Parathyroid adenoma (tissue), 2 donors: ENCODE data around the gene CSNK2A1.

ENCODE experiments used
- H2AFZ ChIP-seq: fragments of 300-600 bp; sonication (generic); one replicate; pipeline ENCODE4 v1.7.0; 2017; ENCODE audit warnings: antibody characterized with exemption, mild to moderate bottlenecking
- H3K27ac ChIP-seq: fragments of 300-600 bp; sonication (generic); one replicate; pipeline ENCODE4 v1.7.0; 2017
- H3K27me3 ChIP-seq: fragments of 300-600 bp; sonication (generic); one replicate; pipeline ENCODE4 v1.7.0; 2017; ENCODE audit warnings: low read length; ENCODE audit not compliant: control insufficient read depth, insufficient read depth
- H3K36me3 ChIP-seq: fragments of 300-600 bp; sonication (generic); one replicate; pipeline ENCODE4 v1.7.0; 2017; ENCODE audit warnings: low read length; ENCODE audit not compliant: control insufficient read depth, insufficient read depth
- H3K4me1 ChIP-seq: fragments of 300-600 bp; sonication (generic); one replicate; pipeline ENCODE4 v1.7.0; 2017; ENCODE audit warnings: control low read depth
- H3K4me2 ChIP-seq: fragments of 300-600 bp; sonication (generic); one replicate; pipeline ENCODE4 v1.7.0; 2017; ENCODE audit warnings: low read length
- H3K4me3 ChIP-seq: fragments of 300-600 bp; sonication (generic); one replicate; pipeline ENCODE4 v1.7.0; 2017; ENCODE audit warnings: low read depth, low read length
- H3K79me2 ChIP-seq: fragments of 300-600 bp; sonication (generic); one replicate; pipeline ENCODE4 v1.7.0; 2017; ENCODE audit warnings: control low read depth
- H3K9ac ChIP-seq: fragments of 300-600 bp; sonication (generic); one replicate; pipeline ENCODE4 v1.7.0; 2017; ENCODE audit warnings: mild to moderate bottlenecking
- H3K9me3 ChIP-seq: fragments of 300-600 bp; sonication (generic); one replicate; pipeline ENCODE4 v1.7.0; 2017; ENCODE audit warnings: low read length; ENCODE audit not compliant: control insufficient read depth
- CTCF ChIP-seq: fragments of 300-600 bp; sonication (generic); IDR thresholded peaks from one replicate; pipeline ENCODE4 v1.7.0; 2017; ENCODE audit warnings: antibody characterized with exemption, mild to moderate bottlenecking
- donor health status: primary hyperparathyroidism.

Gene CSNK2A1

GRCh38 chr20:481167-481566 lies 62.4 kb downstream of the CSNK2A1 start:
- Histone ChIP-seq H3K27ac (no peak overlapping the region), H3K4me2 (no peak overlapping the region), H3K79me2 (no peaks in the 10 kb centered on the region), H3K4me3 (no peak overlapping the region), H3K36me3 (no peaks in the 10 kb centered on the region), H3K27me3 (no peaks in the 10 kb centered on the region), H3K9ac (no peak overlapping the region), H2AFZ (no peak overlapping the region), H3K4me1 (no peaks in the 10 kb centered on the region), H3K9me3 (no peaks in the 10 kb centered on the region)
- no peak for TF ChIP-seq CTCF

GRCh38 chr20:480044-480443 lies 63.5 kb downstream of the CSNK2A1 start:
- H3K4me2 ChIP-seq, result no peak overlapping the region
- H3K4me1 ChIP-seq, result no peaks in the 10 kb centered on the region
- H3K27me3 ChIP-seq, result no peaks in the 10 kb centered on the region
- H2AFZ ChIP-seq, result no peak overlapping the region
- no peak overlapping the region for H3K9ac ChIP-seq
- no peaks in the 10 kb centered on the region for H3K36me3 ChIP-seq
- H3K27ac ChIP-seq, result no peak overlapping the region
- no peak overlapping the region for H3K4me3 ChIP-seq
- no peak for TF ChIP-seq CTCF
- no peaks in the 10 kb centered on the region for H3K79me2 ChIP-seq
- no peaks in the 10 kb centered on the region for H3K9me3 ChIP-seq

- H3K9me3 ChIP-seq, result no peaks in the 10 kb centered on the region
- H3K79me2 ChIP-seq, result no peaks in the 10 kb centered on the region
Observed at GRCh38 chr20:479487-479886, 64.1 kb downstream of the CSNK2A1 start.

GRCh38 chr20:478949-479429 lies 64.6 kb downstream of the CSNK2A1 start:
- Histone ChIP-seq H3K9me3 (no peaks in the 10 kb centered on the region), H3K4me3 (no peak overlapping the region), H2AFZ (no peak overlapping the region), H3K9ac (no peak overlapping the region), H3K4me1 (no peaks in the 10 kb centered on the region), H3K27ac (no peak overlapping the region), H3K36me3 (no peaks in the 10 kb centered on the region), H3K79me2 (no peaks in the 10 kb centered on the region), H3K4me2 (no peak overlapping the region), H3K27me3 (no peaks in the 10 kb centered on the region)
- peak; percentile 65 for TF ChIP-seq CTCF

More at GRCh38 chr20:479487-479886, 64.1 kb downstream of the CSNK2A1 start:
- Histone ChIP-seq H3K9ac (no peak overlapping the region), H3K27ac (no peak overlapping the region), H3K4me2 (no peak overlapping the region), H3K27me3 (no peaks in the 10 kb centered on the region), H3K4me1 (no peaks in the 10 kb centered on the region), H3K36me3 (no peaks in the 10 kb centered on the region), H3K4me3 (no peak overlapping the region), H2AFZ (no peak overlapping the region)
- no peak for TF ChIP-seq CTCF
